ENCODE data around the gene DCTN5. TPM values are rescaled to one million over a fixed set of nuclear protein-coding genes. Genes with fewer than 3 reads are reported as not detected.
A peak's percentile ranks its signal among the peaks of the same experiment; 100 is the strongest.

Gene DCTN5
- total RNA-seq, 2 donors from 2014 or later, result 38.8 to 63.6 TPM

GRCh38 chr16:23635958-23636357, 5.3 kb upstream of the DCTN5 start:
- no peak overlapping the region for H3K4me3 ChIP-seq
- no peaks in the 10 kb centered on the region for H3K9me3 ChIP-seq
- intact Hi-C loops (cut with DNase I), result no loop called here
- H3K36me3 ChIP-seq, result no peaks in the 10 kb centered on the region
- H3K27me3 ChIP-seq (replicated peaks; ENCODE audit: insufficient read depth), result no peaks in the 10 kb centered on the region
- H3K4me1 ChIP-seq (replicated peaks), result peaks cover 5% of the 10 kb centered on the region
- H3K27ac ChIP-seq, result no peak overlapping the region
- no peak for TF ChIP-seq POLR2A (IDR thresholded peaks at IDR 0.05)
- TF ChIP-seq CTCF (IDR thresholded peaks at IDR 0.05), result no peak
- no peak for TF ChIP-seq POLR2AphosphoS5 (IDR thresholded peaks at IDR 0.05)
- DNase-seq (ENCODE audit: low spot score), result no peak

- Histone ChIP-seq H3K4me1 (replicated peaks) (peaks cover 9% of the 10 kb centered on the region), H3K9me3 (no peaks in the 10 kb centered on the region), H3K36me3 (no peaks in the 10 kb centered on the region), H3K4me3 (peak overlapping the region; percentile 69 to 94), H3K27ac (peak overlapping the region in 1 of 2 donors; percentile 67), H3K27me3 (replicated peaks; ENCODE audit: insufficient read depth) (no peaks in the 10 kb centered on the region)
- no peak for TF ChIP-seq CTCF (IDR thresholded peaks at IDR 0.05)
- TF ChIP-seq POLR2A (IDR thresholded peaks at IDR 0.05), result no peak
- TF ChIP-seq POLR2AphosphoS5 (IDR thresholded peaks at IDR 0.05), result no peak
- intact Hi-C loops (cut with DNase I), result no loop called here
- no peak for DNase-seq (ENCODE audit: low spot score)
- WGBS, result 2% methylated on average over 8 of the region's 8 CpGs
Measured at GRCh38 chr16:23640615-23640930, 693 bp upstream of the DCTN5 start.

- H3K4me3 ChIP-seq, result peak overlapping the region; percentile 69 to 94
- no peak overlapping the region for H3K27ac ChIP-seq
Measured at GRCh38 chr16:23642246-23642774, 1.0 kb downstream of the DCTN5 start.

GRCh38 chr16:23650674-23651416, 9.6 kb downstream of the DCTN5 start:
- intact Hi-C loops (cut with DNase I), result no loop called here
- H3K27ac ChIP-seq, result no peak overlapping the region

More at GRCh38 chr16:23642246-23642774, 1.0 kb downstream of the DCTN5 start:
- intact Hi-C loops (cut with DNase I), result no loop called here
- H3K27me3 ChIP-seq (replicated peaks; ENCODE audit: insufficient read depth), result no peaks in the 10 kb centered on the region
- H3K9me3 ChIP-seq, result no peaks in the 10 kb centered on the region
- WGBS, result 73% methylated on average over 14 of the region's 14 CpGs
- DNase-seq (ENCODE audit: low spot score), result no peak
- no peak for TF ChIP-seq CTCF (IDR thresholded peaks at IDR 0.05)
- no peak for TF ChIP-seq POLR2AphosphoS5 (IDR thresholded peaks at IDR 0.05)
- TF ChIP-seq POLR2A (IDR thresholded peaks at IDR 0.05), result no peak
- no peaks in the 10 kb centered on the region for H3K36me3 ChIP-seq
- peaks cover 9% of the 10 kb centered on the region for H3K4me1 ChIP-seq (replicated peaks)

More at GRCh38 chr16:23650674-23651416, 9.6 kb downstream of the DCTN5 start:
- Histone ChIP-seq H3K4me3 (no peak overlapping the region), H3K27me3 (replicated peaks; ENCODE audit: insufficient read depth) (no peaks in the 10 kb centered on the region), H3K36me3 (no peaks in the 10 kb centered on the region), H3K9me3 (no peaks in the 10 kb centered on the region), H3K4me1 (replicated peaks) (no peaks in the 10 kb centered on the region)
- TF ChIP-seq CTCF (IDR thresholded peaks at IDR 0.05) (no peak), POLR2AphosphoS5 (IDR thresholded peaks at IDR 0.05) (no peak), POLR2A (IDR thresholded peaks at IDR 0.05) (no peak)
- no peak for DNase-seq (ENCODE audit: low spot score)
- WGBS, result 83% methylated on average over 4 of the region's 4 CpGs
